GM18526 (cell line): Measurements from ENCODE around the gene AKAP7.

ENCODE experiments used
- POLR2A ChIP-seq: IDR thresholded peaks from 3 replicates; pipeline ENCODE4 v1.6.1; 2011; ENCODE audit not compliant: insufficient read length; ENCODE audit errors: extremely low read depth

Gene AKAP7

GRCh38 chr6:131169613-131170012 lies 34.3 kb downstream of the AKAP7 start:
- no peak for TF ChIP-seq POLR2A

- no peak for TF ChIP-seq POLR2A
Measured at GRCh38 chr6:131172222-131172621, 37.0 kb downstream of the AKAP7 start.

GRCh38 chr6:131173680-131174079 lies 38.4 kb downstream of the AKAP7 start:
- TF ChIP-seq POLR2A: no peak

- no peak for TF ChIP-seq POLR2A
Measured at GRCh38 chr6:131175564-131175963, 40.3 kb downstream of the AKAP7 start.

GRCh38 chr6:131177996-131178395 lies 42.7 kb downstream of the AKAP7 start:
- TF ChIP-seq POLR2A: no peak

GRCh38 chr6:131182991-131183425 lies 47.7 kb downstream of the AKAP7 start:
- TF ChIP-seq POLR2A: no peak

- no peak for TF ChIP-seq POLR2A
Measured at GRCh38 chr6:131183427-131184095, 48.3 kb downstream of the AKAP7 start.

- TF ChIP-seq POLR2A: no peak
Measured at GRCh38 chr6:131191590-131191989, 56.3 kb downstream of the AKAP7 start.

GRCh38 chr6:131197716-131198115 lies 62.4 kb downstream of the AKAP7 start:
- no peak for TF ChIP-seq POLR2A

GRCh38 chr6:131199568-131200272 lies 64.5 kb downstream of the AKAP7 start:
- no peak for TF ChIP-seq POLR2A

GRCh38 chr6:131205481-131206244 lies 70.4 kb downstream of the AKAP7 start:
- no peak for TF ChIP-seq POLR2A

GRCh38 chr6:131206463-131207251 lies 71.4 kb downstream of the AKAP7 start:
- TF ChIP-seq POLR2A: no peak

- no peak for TF ChIP-seq POLR2A
Measured at GRCh38 chr6:131208787-131209186, 73.5 kb downstream of the AKAP7 start.

GRCh38 chr6:131210469-131210868 lies 75.2 kb downstream of the AKAP7 start:
- no peak for TF ChIP-seq POLR2A

- no peak for TF ChIP-seq POLR2A
Measured at GRCh38 chr6:131212024-131212423, 76.8 kb downstream of the AKAP7 start.

GRCh38 chr6:131212913-131213312 lies 77.6 kb downstream of the AKAP7 start:
- TF ChIP-seq POLR2A: no peak

GRCh38 chr6:131213501-131213990 lies 78.3 kb downstream of the AKAP7 start:
- no peak for TF ChIP-seq POLR2A
